Measurements from ENCODE around the gene DOK5.

The DOK5 gene

GRCh38 chr20:54539521-54540046, 64.2 kb downstream of the DOK5 start:
- Histone ChIP-seq H3K36me3 (ENCODE audit: insufficient read depth, low read length) (no peaks in the 10 kb centered on the region), H3K79me2 (ENCODE audit: insufficient read depth, low read length) (no peaks in the 10 kb centered on the region), H3K27ac (ENCODE audit: low read length) (no peak overlapping the region), H3K9ac (ENCODE audit: low read depth, low read length) (no peak overlapping the region), H2AFZ (ENCODE audit: low read depth, low read length) (no peak overlapping the region), H4K20me1 (ENCODE audit: insufficient read depth, low read length) (no peaks in the 10 kb centered on the region), H3K4me3 (ENCODE audit: low read depth in 1 of 2, low read length in 2 of 2) (no peak overlapping the region), H3K27me3 (ENCODE audit: insufficient read depth, low read length, poor library complexity) (peaks cover 7% of the 10 kb centered on the region), H3K4me2 (ENCODE audit: insufficient read depth, low read length) (no peak overlapping the region), H3K9me3 (ENCODE audit: insufficient read depth, low read length, severe bottlenecking) (no peaks in the 10 kb centered on the region), H3K4me1 (ENCODE audit: insufficient read depth, low read length) (no peaks in the 10 kb centered on the region)
- DNase-seq (no peak), ATAC-seq (ENCODE audit: insufficient read depth, low read depth) (no peak)
- TF ChIP-seq CTCF (IDR thresholded peaks at IDR 0.05; ENCODE audit: borderline replicate concordance, extremely low read depth, low read length, poor library complexity, severe bottlenecking), result no peak
- no peak for TF ChIP-seq EZH2 (IDR thresholded peaks at IDR 0.05; ENCODE audit: borderline replicate concordance, low read depth, low read length, severe bottlenecking)

- no peak for TF ChIP-seq CTCF (IDR thresholded peaks at IDR 0.05; ENCODE audit: borderline replicate concordance, extremely low read depth, low read length, poor library complexity, severe bottlenecking)
- no peak for TF ChIP-seq EZH2 (IDR thresholded peaks at IDR 0.05; ENCODE audit: borderline replicate concordance, low read depth, low read length, severe bottlenecking)
- Histone ChIP-seq H2AFZ (ENCODE audit: low read depth, low read length) (no peak overlapping the region), H3K27ac (ENCODE audit: low read length) (no peak overlapping the region), H3K4me1 (ENCODE audit: insufficient read depth, low read length) (no peaks in the 10 kb centered on the region), H3K4me3 (ENCODE audit: low read depth in 1 of 2, low read length in 2 of 2) (no peak overlapping the region), H3K9me3 (ENCODE audit: insufficient read depth, low read length, severe bottlenecking) (no peaks in the 10 kb centered on the region), H3K9ac (ENCODE audit: low read depth, low read length) (no peak overlapping the region), H3K36me3 (ENCODE audit: insufficient read depth, low read length) (no peaks in the 10 kb centered on the region), H3K27me3 (ENCODE audit: insufficient read depth, low read length, poor library complexity) (peaks cover 6% of the 10 kb centered on the region), H3K4me2 (ENCODE audit: insufficient read depth, low read length) (no peak overlapping the region), H3K79me2 (ENCODE audit: insufficient read depth, low read length) (no peaks in the 10 kb centered on the region), H4K20me1 (ENCODE audit: insufficient read depth, low read length) (no peaks in the 10 kb centered on the region)
- DNase-seq (no peak), ATAC-seq (ENCODE audit: insufficient read depth, low read depth) (no peak)
These were observed 68.0 kb downstream of the DOK5 start for GRCh38 chr20:54543369-54543768.

GRCh38 chr20:54545676-54546358, 70.4 kb downstream of the DOK5 start:
- TF ChIP-seq CTCF (IDR thresholded peaks at IDR 0.05; ENCODE audit: borderline replicate concordance, extremely low read depth, low read length, poor library complexity, severe bottlenecking), result no peak
- TF ChIP-seq EZH2 (IDR thresholded peaks at IDR 0.05; ENCODE audit: borderline replicate concordance, low read depth, low read length, severe bottlenecking), result no peak
- Histone ChIP-seq H3K27me3 (ENCODE audit: insufficient read depth, low read length, poor library complexity) (peaks cover 6% of the 10 kb centered on the region), H3K36me3 (ENCODE audit: insufficient read depth, low read length) (no peaks in the 10 kb centered on the region), H3K9ac (ENCODE audit: low read depth, low read length) (no peak overlapping the region), H2AFZ (ENCODE audit: low read depth, low read length) (no peak overlapping the region), H3K79me2 (ENCODE audit: insufficient read depth, low read length) (no peaks in the 10 kb centered on the region), H3K27ac (ENCODE audit: low read length) (no peak overlapping the region), H3K4me2 (ENCODE audit: insufficient read depth, low read length) (no peak overlapping the region), H3K9me3 (ENCODE audit: insufficient read depth, low read length, severe bottlenecking) (no peaks in the 10 kb centered on the region), H3K4me1 (ENCODE audit: insufficient read depth, low read length) (no peaks in the 10 kb centered on the region), H3K4me3 (ENCODE audit: low read depth in 1 of 2, low read length in 2 of 2) (no peak overlapping the region), H4K20me1 (ENCODE audit: insufficient read depth, low read length) (no peaks in the 10 kb centered on the region)
- ATAC-seq (ENCODE audit: insufficient read depth, low read depth) (no peak), DNase-seq (no peak)
